ENCODE data around the gene B4GALNT4. TPM values are rescaled to one million over a fixed set of nuclear protein-coding genes. Genes with fewer than 3 reads are reported as not detected.

B4GALNT4 gene
- polyA plus RNA-seq, 2 of the 4 experiments (the other 2 are of a cell fraction) = 5.3 to 27.5 TPM

DNA sequence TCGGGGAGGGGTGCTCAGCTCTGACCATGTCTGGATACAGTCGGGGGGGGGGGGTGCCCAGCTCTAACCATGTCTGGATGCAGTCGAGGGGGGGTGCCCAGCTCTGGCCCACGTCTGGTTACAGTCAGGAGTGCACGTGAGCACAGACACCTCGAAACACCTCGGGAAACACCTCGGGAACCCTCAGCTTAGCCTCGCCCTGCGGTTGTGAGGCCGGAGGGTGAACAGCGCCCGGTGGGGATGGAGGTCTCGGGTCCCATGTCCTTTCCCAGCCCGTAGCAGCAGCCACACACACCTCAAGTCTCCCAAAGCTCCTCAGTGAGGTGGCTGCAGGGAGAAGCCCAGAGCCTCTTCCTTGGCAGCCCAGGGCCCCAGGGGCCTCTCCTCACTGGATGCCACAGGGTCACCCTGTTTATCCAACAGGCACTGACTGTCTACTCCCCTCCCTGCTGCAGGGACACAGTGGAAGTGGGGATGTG, 43.4 kb downstream of the B4GALNT4 start (continued):
- TF ChIP-seq CBX2 (IDR thresholded peaks at IDR 0.05; ENCODE audit: borderline replicate concordance, low read depth) = no peak
- TF ChIP-seq, protein P1, sequence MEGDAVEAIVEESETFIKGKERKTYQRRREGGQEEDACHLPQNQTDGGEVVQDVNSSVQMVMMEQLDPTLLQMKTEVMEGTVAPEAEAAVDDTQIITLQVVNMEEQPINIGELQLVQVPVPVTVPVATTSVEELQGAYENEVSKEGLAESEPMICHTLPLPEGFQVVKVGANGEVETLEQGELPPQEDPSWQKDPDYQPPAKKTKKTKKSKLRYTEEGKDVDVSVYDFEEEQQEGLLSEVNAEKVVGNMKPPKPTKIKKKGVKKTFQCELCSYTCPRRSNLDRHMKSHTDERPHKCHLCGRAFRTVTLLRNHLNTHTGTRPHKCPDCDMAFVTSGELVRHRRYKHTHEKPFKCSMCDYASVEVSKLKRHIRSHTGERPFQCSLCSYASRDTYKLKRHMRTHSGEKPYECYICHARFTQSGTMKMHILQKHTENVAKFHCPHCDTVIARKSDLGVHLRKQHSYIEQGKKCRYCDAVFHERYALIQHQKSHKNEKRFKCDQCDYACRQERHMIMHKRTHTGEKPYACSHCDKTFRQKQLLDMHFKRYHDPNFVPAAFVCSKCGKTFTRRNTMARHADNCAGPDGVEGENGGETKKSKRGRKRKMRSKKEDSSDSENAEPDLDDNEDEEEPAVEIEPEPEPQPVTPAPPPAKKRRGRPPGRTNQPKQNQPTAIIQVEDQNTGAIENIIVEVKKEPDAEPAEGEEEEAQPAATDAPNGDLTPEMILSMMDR (IDR thresholded peaks at IDR 0.05) = no peak
- TF ChIP-seq ZC3H11A (IDR thresholded peaks at IDR 0.05) = no peak
- no peak for TF ChIP-seq FOXS1 (CRISPR knock-in tag; IDR thresholded peaks at IDR 0.05)
- TF ChIP-seq RNF2 (IDR thresholded peaks at IDR 0.05; ENCODE audit: borderline replicate concordance, low read depth) = no peak

DNA sequence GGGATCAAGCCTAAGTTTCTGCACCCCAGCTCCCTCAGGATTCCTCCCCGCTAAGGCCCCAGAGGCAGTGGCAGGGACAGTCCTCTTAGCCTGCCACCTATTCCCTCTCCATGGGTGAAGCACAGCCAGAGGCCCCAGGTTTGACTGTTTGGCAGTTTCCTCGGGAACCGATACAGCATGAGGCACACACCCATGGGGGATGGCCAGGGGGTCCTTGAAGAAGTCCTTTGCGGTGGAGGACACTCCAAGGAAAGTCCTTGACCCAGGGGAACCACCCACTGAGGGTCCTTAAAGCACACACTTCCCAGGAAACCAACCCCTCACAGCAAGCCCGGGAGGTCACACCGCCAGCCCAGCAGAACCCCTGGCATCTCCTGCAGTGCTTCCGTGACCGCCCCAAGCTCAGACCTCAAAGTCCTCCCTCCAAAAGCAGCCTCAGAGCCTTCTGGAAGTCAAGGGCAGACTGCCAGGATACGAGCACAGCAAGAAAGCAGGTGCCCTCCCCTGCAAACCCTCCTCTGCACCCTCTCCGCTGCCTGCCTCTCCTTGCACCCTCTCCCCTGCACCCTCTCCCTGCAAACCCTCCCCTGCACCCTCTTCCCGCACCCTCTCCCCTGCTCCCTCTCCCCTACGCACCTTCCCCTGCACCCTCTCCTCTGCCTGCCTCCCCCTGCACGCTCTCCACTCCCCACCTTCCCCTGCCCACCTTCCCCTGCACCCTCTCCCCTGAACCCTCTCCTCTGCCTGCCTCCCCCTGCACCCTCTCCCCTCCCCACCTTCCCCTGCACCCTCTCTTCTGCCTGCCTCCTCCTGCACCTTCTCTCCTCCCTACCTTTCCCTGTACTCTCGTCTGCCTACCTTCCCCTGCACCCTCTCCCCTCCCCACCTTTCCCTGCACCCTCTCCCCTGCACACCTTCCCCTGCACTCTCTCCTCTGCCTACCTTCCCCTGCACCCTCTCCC, 44.1 kb downstream of the B4GALNT4 start:
- ChIA-PET POLR2A (interaction anchor here (0.9 kb wide), 1 partner anchor 56 kb away, joined by 3 read pairs; no protein-coding TSS in a partner anchor), CTCF (interaction anchor here (2.1 kb wide), 1 partner anchor 35 kb away, joined by 8 read pairs; no protein-coding TSS in a partner anchor)
- Histone ChIP-seq H3K4me1 (peaks cover 29% of the 10 kb centered on the region), H3K27ac (no peak overlapping the region), H3K4me2 (no peak overlapping the region), H3K4me3 (no peak overlapping the region), H3K9me3 (no peaks in the 10 kb centered on the region)
- 43% methylated on average over 11 of the region's 14 CpGs for WGBS (ENCODE audit: missing lambda C conversion rate)
- DNase-seq (ENCODE audit: low read depth in 1 of 2, low spot score in 1 of 2) = peak in 1 of 2 experiments; percentile 54
- FAIRE-seq = no peak
- ATAC-seq = peak; percentile 53 to 66
- TF ChIP-seq, protein P2, sequence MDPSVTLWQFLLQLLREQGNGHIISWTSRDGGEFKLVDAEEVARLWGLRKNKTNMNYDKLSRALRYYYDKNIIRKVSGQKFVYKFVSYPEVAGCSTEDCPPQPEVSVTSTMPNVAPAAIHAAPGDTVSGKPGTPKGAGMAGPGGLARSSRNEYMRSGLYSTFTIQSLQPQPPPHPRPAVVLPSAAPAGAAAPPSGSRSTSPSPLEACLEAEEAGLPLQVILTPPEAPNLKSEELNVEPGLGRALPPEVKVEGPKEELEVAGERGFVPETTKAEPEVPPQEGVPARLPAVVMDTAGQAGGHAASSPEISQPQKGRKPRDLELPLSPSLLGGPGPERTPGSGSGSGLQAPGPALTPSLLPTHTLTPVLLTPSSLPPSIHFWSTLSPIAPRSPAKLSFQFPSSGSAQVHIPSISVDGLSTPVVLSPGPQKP (IDR thresholded peaks at IDR 0.05; ENCODE audit: low read depth, low read length) = no peak
- TF ChIP-seq KDM1A (IDR thresholded peaks at IDR 0.05; ENCODE audit: low read depth) (no peak), POLR2A (IDR thresholded peaks at IDR 0.05; ENCODE audit: low read length) (no peak), RAD21 (conservative IDR thresholded peaks at IDR 0.05 in 1 of 2, IDR thresholded peaks at IDR 0.05 in 1 of 2) (no peak), HOXB13 (CRISPR knock-in tag; IDR thresholded peaks at IDR 0.05; ENCODE audit: low read depth) (no peak), RARB (CRISPR knock-in tag; IDR thresholded peaks at IDR 0.05) (no peak), BHLHE40 (IDR thresholded peaks at IDR 0.05; ENCODE audit: low read depth, low read length) (no peak), EHF (CRISPR knock-in tag; IDR thresholded peaks at IDR 0.05) (no peak), CEBPB (IDR thresholded peaks at IDR 0.05) (no peak), EHMT2 (IDR thresholded peaks at IDR 0.05; ENCODE audit: low read depth) (no peak), ZNF302 (CRISPR knock-in tag; IDR thresholded peaks at IDR 0.05) (no peak), GATA3 (IDR thresholded peaks at IDR 0.05; ENCODE audit: borderline replicate concordance) (no peak), TP53 (CRISPR knock-in tag; IDR thresholded peaks at IDR 0.05) (no peak), PHF8 (IDR thresholded peaks at IDR 0.05; ENCODE audit: borderline replicate concordance, low read depth) (no peak)
- TF ChIP-seq, protein P3, sequence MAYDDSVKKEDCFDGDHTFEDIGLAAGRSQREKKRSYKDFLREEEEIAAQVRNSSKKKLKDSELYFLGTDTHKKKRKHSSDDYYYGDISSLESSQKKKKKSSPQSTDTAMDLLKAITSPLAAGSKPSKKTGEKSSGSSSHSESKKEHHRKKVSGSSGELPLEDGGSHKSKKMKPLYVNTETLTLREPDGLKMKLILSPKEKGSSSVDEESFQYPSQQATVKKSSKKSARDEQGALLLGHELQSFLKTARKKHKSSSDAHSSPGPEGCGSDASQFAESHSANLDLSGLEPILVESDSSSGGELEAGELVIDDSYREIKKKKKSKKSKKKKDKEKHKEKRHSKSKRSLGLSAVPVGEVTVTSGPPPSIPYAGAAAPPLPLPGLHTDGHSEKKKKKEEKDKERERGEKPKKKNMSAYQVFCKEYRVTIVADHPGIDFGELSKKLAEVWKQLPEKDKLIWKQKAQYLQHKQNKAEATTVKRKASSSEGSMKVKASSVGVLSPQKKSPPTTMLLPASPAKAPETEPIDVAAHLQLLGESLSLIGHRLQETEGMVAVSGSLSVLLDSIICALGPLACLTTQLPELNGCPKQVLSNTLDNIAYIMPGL (CRISPR knock-in tag; IDR thresholded peaks at IDR 0.05; ENCODE audit: borderline replicate concordance) = no peak
- TF ChIP-seq, protein P1 (IDR thresholded peaks at IDR 0.05) = no peak
- TF ChIP-seq, protein P4, sequence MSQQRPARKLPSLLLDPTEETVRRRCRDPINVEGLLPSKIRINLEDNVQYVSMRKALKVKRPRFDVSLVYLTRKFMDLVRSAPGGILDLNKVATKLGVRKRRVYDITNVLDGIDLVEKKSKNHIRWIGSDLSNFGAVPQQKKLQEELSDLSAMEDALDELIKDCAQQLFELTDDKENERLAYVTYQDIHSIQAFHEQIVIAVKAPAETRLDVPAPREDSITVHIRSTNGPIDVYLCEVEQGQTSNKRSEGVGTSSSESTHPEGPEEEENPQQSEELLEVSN (IDR thresholded peaks at IDR 0.05; ENCODE audit: borderline replicate concordance, low read depth) = no peak
- TF ChIP-seq, protein P5, sequence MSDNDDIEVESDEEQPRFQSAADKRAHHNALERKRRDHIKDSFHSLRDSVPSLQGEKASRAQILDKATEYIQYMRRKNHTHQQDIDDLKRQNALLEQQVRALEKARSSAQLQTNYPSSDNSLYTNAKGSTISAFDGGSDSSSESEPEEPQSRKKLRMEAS (IDR thresholded peaks at IDR 0.05) = no peak
- TF ChIP-seq, protein P6, sequence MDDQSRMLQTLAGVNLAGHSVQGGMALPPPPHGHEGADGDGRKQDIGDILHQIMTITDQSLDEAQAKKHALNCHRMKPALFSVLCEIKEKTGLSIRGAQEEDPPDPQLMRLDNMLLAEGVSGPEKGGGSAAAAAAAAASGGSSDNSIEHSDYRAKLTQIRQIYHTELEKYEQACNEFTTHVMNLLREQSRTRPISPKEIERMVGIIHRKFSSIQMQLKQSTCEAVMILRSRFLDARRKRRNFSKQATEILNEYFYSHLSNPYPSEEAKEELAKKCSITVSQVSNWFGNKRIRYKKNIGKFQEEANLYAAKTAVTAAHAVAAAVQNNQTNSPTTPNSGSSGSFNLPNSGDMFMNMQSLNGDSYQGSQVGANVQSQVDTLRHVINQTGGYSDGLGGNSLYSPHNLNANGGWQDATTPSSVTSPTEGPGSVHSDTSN (IDR thresholded peaks at IDR 0.05) = no peak
